DMS53 treated with DMSO at 0.1 percent for 48 hours (cell line): ENCODE measurements around the gene SYNGR2.

ENCODE experiments used
- DNase-seq: peaks from one replicate; lab custom pipeline; 2025; ENCODE audit not compliant: unreplicated experiment; lab: John Stamatoyannopoulos, UW

SYNGR2 gene

GRCh38 chr17:78197147-78197832, 28.9 kb downstream of the SYNGR2 start:
- DNase-seq: no peak

- DNase-seq: no peak
Measured at GRCh38 chr17:78200451-78200850, 32.1 kb downstream of the SYNGR2 start.

GRCh38 chr17:78202666-78203065, 34.3 kb downstream of the SYNGR2 start:
- DNase-seq: no peak

- DNase-seq: no peak
Measured at GRCh38 chr17:78204387-78205123, 36.2 kb downstream of the SYNGR2 start.

GRCh38 chr17:78205124-78205775, 36.9 kb downstream of the SYNGR2 start:
- DNase-seq: no peak

- no peak for DNase-seq
Measured at GRCh38 chr17:78206298-78206697, 37.9 kb downstream of the SYNGR2 start.

GRCh38 chr17:78208486-78208885, 40.1 kb downstream of the SYNGR2 start:
- no peak for DNase-seq

GRCh38 chr17:78210111-78210510, 41.7 kb downstream of the SYNGR2 start:
- no peak for DNase-seq

- no peak for DNase-seq
Measured at GRCh38 chr17:78211032-78211431, 42.7 kb downstream of the SYNGR2 start.

GRCh38 chr17:78214016-78214705, 45.8 kb downstream of the SYNGR2 start, which contains the start of gene BIRC5:
Gene BIRC5, plus strand, starts transcription at chr17:78214253. Its CDS starts 64 bp downstream, at chr17:78214317.
- peak; percentile 75 for DNase-seq

- no peak for DNase-seq
Measured at GRCh38 chr17:78214706-78215061, 46.3 kb downstream of the SYNGR2 start.

GRCh38 chr17:78219396-78220150, 51.2 kb downstream of the SYNGR2 start:
- no peak for DNase-seq
